Measurements from ENCODE around the gene LEPROT. TPM values are rescaled to one million over a fixed set of nuclear protein-coding genes. Genes with fewer than 3 reads are reported as not detected.

The LEPROT gene
- total RNA-seq, 2 donors from 2014 or later, result 45.1 to 77.6 TPM

DNA sequence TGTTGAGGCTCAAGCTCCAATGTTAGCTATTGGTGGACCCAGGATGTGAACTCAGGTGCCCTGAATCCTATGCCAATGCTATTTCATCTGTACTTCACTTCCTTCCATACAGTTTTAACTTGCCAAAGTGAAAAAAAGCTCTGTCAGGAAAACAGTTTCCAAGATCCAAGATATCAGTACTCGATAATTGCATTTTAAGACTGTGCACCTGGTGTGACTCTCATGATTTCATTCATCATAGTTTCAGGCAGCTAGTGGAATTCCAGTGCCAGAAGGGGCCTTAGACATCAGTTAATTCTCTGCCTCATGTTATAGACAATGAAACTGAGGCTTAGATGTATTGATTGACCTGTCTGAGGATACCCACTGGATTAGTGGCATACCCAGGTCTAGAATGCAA, 26.5 kb upstream of the LEPROT start:
- TF ChIP-seq, protein P1, sequence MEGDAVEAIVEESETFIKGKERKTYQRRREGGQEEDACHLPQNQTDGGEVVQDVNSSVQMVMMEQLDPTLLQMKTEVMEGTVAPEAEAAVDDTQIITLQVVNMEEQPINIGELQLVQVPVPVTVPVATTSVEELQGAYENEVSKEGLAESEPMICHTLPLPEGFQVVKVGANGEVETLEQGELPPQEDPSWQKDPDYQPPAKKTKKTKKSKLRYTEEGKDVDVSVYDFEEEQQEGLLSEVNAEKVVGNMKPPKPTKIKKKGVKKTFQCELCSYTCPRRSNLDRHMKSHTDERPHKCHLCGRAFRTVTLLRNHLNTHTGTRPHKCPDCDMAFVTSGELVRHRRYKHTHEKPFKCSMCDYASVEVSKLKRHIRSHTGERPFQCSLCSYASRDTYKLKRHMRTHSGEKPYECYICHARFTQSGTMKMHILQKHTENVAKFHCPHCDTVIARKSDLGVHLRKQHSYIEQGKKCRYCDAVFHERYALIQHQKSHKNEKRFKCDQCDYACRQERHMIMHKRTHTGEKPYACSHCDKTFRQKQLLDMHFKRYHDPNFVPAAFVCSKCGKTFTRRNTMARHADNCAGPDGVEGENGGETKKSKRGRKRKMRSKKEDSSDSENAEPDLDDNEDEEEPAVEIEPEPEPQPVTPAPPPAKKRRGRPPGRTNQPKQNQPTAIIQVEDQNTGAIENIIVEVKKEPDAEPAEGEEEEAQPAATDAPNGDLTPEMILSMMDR (IDR thresholded peaks at IDR 0.05), result no peak
- Histone ChIP-seq H3K27ac (no peak overlapping the region), H3K4me3 (no peak overlapping the region), H3K4me1 (no peaks in the 10 kb centered on the region), H3K9me3 (no peaks in the 10 kb centered on the region), H3K36me3 (no peaks in the 10 kb centered on the region), H3K9ac (ENCODE audit: low read depth in 2 of 2, low read length in 2 of 2) (no peak overlapping the region), H3K27me3 (no peaks in the 10 kb centered on the region)
- intact Hi-C loops (cut with DNase I), result no loop called here
- DNase-seq, result no peak

GRCh38 chr1:65395887-65396612, 24.4 kb upstream of the LEPROT start:
- no peaks in the 10 kb centered on the region for H3K27me3 ChIP-seq
- H3K36me3 ChIP-seq, result no peaks in the 10 kb centered on the region
- H3K27ac ChIP-seq, result no peak overlapping the region
- H3K9me3 ChIP-seq, result no peaks in the 10 kb centered on the region
- TF ChIP-seq, protein P1 (IDR thresholded peaks at IDR 0.05), result no peak
- no peaks in the 10 kb centered on the region for H3K4me1 ChIP-seq
- H3K4me3 ChIP-seq, result no peak overlapping the region
- DNase-seq, result no peak
- no peak overlapping the region for H3K9ac ChIP-seq (ENCODE audit: low read depth in 2 of 2, low read length in 2 of 2)
- intact Hi-C loops (cut with DNase I), result no loop called here

- H3K27ac ChIP-seq, result no peak overlapping the region
- no peak overlapping the region for H3K4me3 ChIP-seq
- no peaks in the 10 kb centered on the region for H3K4me1 ChIP-seq
- no peak overlapping the region for H3K9ac ChIP-seq (ENCODE audit: low read depth in 2 of 2, low read length in 2 of 2)
- no peaks in the 10 kb centered on the region for H3K9me3 ChIP-seq
- no peaks in the 10 kb centered on the region for H3K36me3 ChIP-seq
- no peak for DNase-seq
- TF ChIP-seq, protein P1 (IDR thresholded peaks at IDR 0.05), result no peak
- intact Hi-C loops (cut with DNase I), result no loop called here
- no peaks in the 10 kb centered on the region for H3K27me3 ChIP-seq
Measured at GRCh38 chr1:65398083-65398482, 22.4 kb upstream of the LEPROT start.

DNA sequence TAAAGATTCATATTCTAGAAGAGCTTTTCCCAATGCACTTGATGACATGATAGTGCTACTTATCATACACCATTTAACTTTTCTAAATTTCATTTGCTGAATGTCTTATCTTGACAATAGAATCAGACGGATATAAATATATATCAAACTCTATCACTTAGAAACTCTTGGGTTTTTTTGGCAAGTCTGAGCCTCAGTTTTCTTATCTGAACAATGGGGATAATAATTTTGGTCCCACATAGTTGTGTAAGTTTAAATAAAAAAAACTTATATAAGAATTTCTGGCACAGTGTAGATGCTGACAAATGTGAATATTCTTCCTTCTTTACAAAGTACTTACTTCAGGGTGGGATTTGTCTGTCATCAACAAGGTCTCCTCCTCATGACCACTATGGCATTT, 21.5 kb upstream of the LEPROT start:
- no peaks in the 10 kb centered on the region for H3K4me1 ChIP-seq
- TF ChIP-seq, protein P1 (IDR thresholded peaks at IDR 0.05), result no peak
- intact Hi-C loops (cut with DNase I), result no loop called here
- H3K27ac ChIP-seq, result no peak overlapping the region
- H3K9ac ChIP-seq (ENCODE audit: low read depth in 2 of 2, low read length in 2 of 2), result no peak overlapping the region
- no peak overlapping the region for H3K4me3 ChIP-seq
- H3K9me3 ChIP-seq, result no peaks in the 10 kb centered on the region
- H3K27me3 ChIP-seq, result no peaks in the 10 kb centered on the region
- DNase-seq, result no peak
- H3K36me3 ChIP-seq, result no peaks in the 10 kb centered on the region

GRCh38 chr1:65401612-65402011, 18.9 kb upstream of the LEPROT start:
- Histone ChIP-seq H3K4me1 (no peaks in the 10 kb centered on the region), H3K27ac (no peak overlapping the region), H3K9me3 (no peaks in the 10 kb centered on the region), H3K27me3 (no peaks in the 10 kb centered on the region), H3K9ac (ENCODE audit: low read depth in 2 of 2, low read length in 2 of 2) (no peak overlapping the region), H3K4me3 (no peak overlapping the region), H3K36me3 (no peaks in the 10 kb centered on the region)
- TF ChIP-seq, protein P1 (IDR thresholded peaks at IDR 0.05), result no peak
- intact Hi-C loops (cut with DNase I), result no loop called here
- no peak for DNase-seq
